ENCODE measurements around the gene USF2. TPM values are rescaled to one million over a fixed set of nuclear protein-coding genes. Genes with fewer than 3 reads are reported as not detected.
"Not testable (repeated sequence)": the region's sequence is repeated elsewhere in the genome, so short reads cannot be mapped to it uniquely, and the experiment has no call there.

The USF2 gene
- total RNA-seq, 2 donors from 2014 or later, result 90.4 to 143 TPM

GRCh38 chr19:35228177-35228930 is 40.4 kb upstream of the USF2 start, which contains the start of gene FAM187B:
Gene FAM187B, minus strand, starts transcription at chr19:35228739. Its CDS starts 59 bp downstream, at chr19:35228680.
- no peaks in the 10 kb centered on the region for H3K36me3 ChIP-seq
- no peak for ATAC-seq (ENCODE audit: insufficient number of reproducible peaks, low FRiP score, low read depth)
- no peak for DNase-seq (ENCODE audit: low spot score)
- no peak within 1 kb of the TSS for H3K27ac ChIP-seq
- no peaks in the 10 kb centered on the region for H3K27me3 ChIP-seq (replicated peaks; ENCODE audit: insufficient read depth)
- H3K4me3 ChIP-seq, result no peak within 1 kb of the TSS
- no peak for TF ChIP-seq CTCF (IDR thresholded peaks at IDR 0.05)
- no peaks in the 10 kb centered on the region for H3K9me3 ChIP-seq
- no peaks in the 10 kb centered on the region for H3K4me1 ChIP-seq (ENCODE audit: control insufficient read depth in 1 of 2, low read depth in 2 of 2)

- Histone ChIP-seq H3K27me3 (replicated peaks; ENCODE audit: insufficient read depth) (no peaks in the 10 kb centered on the region), H3K4me3 (no peak overlapping the region), H3K36me3 (no peaks in the 10 kb centered on the region), H3K27ac (no peak overlapping the region), H3K4me1 (ENCODE audit: control insufficient read depth in 1 of 2, low read depth in 2 of 2) (no peaks in the 10 kb centered on the region), H3K9me3 (no peaks in the 10 kb centered on the region)
- ATAC-seq (ENCODE audit: insufficient number of reproducible peaks, low FRiP score, low read depth), result no peak
- no peak for DNase-seq (ENCODE audit: low spot score)
- no peak for TF ChIP-seq CTCF (IDR thresholded peaks at IDR 0.05)
Measured at GRCh38 chr19:35229601-35230000, 39.2 kb upstream of the USF2 start.

GRCh38 chr19:35231956-35232645 is 36.7 kb upstream of the USF2 start:
- H3K36me3 ChIP-seq, result no peaks in the 10 kb centered on the region
- no peaks in the 10 kb centered on the region for H3K4me1 ChIP-seq (ENCODE audit: control insufficient read depth in 1 of 2, low read depth in 2 of 2)
- H3K4me3 ChIP-seq, result no peak overlapping the region
- H3K9me3 ChIP-seq, result no peaks in the 10 kb centered on the region
- TF ChIP-seq CTCF (IDR thresholded peaks at IDR 0.05), result no peak
- no peaks in the 10 kb centered on the region for H3K27me3 ChIP-seq (replicated peaks; ENCODE audit: insufficient read depth)
- DNase-seq (ENCODE audit: low spot score) (no peak), ATAC-seq (ENCODE audit: insufficient number of reproducible peaks, low FRiP score, low read depth) (no peak)
- H3K27ac ChIP-seq, result no peak overlapping the region

GRCh38 chr19:35232912-35233311 is 35.9 kb upstream of the USF2 start:
- no peaks in the 10 kb centered on the region for H3K4me1 ChIP-seq (ENCODE audit: control insufficient read depth in 1 of 2, low read depth in 2 of 2)
- H3K27me3 ChIP-seq (replicated peaks; ENCODE audit: insufficient read depth), result no peaks in the 10 kb centered on the region
- H3K9me3 ChIP-seq, result no peaks in the 10 kb centered on the region
- no peaks in the 10 kb centered on the region for H3K36me3 ChIP-seq
- no peak overlapping the region for H3K4me3 ChIP-seq
- ATAC-seq (ENCODE audit: insufficient number of reproducible peaks, low FRiP score, low read depth), result no peak
- no peak overlapping the region for H3K27ac ChIP-seq
- no peak for DNase-seq (ENCODE audit: low spot score)
- no peak for TF ChIP-seq CTCF (IDR thresholded peaks at IDR 0.05)

- DNase-seq (ENCODE audit: low spot score), result no peak
- Histone ChIP-seq H3K9me3 (peaks cover 5% of the 10 kb centered on the region), H3K4me3 (no peak overlapping the region), H3K27me3 (replicated peaks; ENCODE audit: insufficient read depth) (no peaks in the 10 kb centered on the region), H3K4me1 (ENCODE audit: control insufficient read depth in 1 of 2, low read depth in 2 of 2) (no peaks in the 10 kb centered on the region), H3K36me3 (no peaks in the 10 kb centered on the region), H3K27ac (no peak overlapping the region)
- ATAC-seq (ENCODE audit: insufficient number of reproducible peaks, low FRiP score, low read depth), result no peak
- TF ChIP-seq CTCF (IDR thresholded peaks at IDR 0.05), result no peak
Measured at GRCh38 chr19:35236638-35237400, 31.9 kb upstream of the USF2 start.

- ATAC-seq (ENCODE audit: insufficient number of reproducible peaks, low FRiP score, low read depth), result not testable (repeated sequence)
Measured at GRCh38 chr19:35239597-35239996, 29.2 kb upstream of the USF2 start.

More at GRCh38 chr19:35239597-35239996, 29.2 kb upstream of the USF2 start:
- not testable (repeated sequence) for H3K36me3 ChIP-seq; H3K27ac ChIP-seq; H3K27me3 ChIP-seq (replicated peaks; ENCODE audit: insufficient read depth); H3K4me1 ChIP-seq (ENCODE audit: control insufficient read depth in 1 of 2, low read depth in 2 of 2); H3K9me3 ChIP-seq; DNase-seq (ENCODE audit: low spot score); H3K4me3 ChIP-seq

Data from thoracic aorta (tissue), 2 donors.